Adrenal gland (tissue), 12 donors: Measurements from ENCODE around the gene SOX12. TPM values are rescaled to one million over a fixed set of nuclear protein-coding genes. Genes with fewer than 3 reads are reported as not detected.
A peak's percentile ranks its signal among the peaks of the same experiment; 100 is the strongest.

Experiments
- DNase-seq, 7 donors: peaks; one replicate each; pipeline ENCODE4 v3.0.0-alpha.2; 2019 to 2020
- H3K27ac ChIP-seq, 5 donors: fragments of 200-600 bp; sonication (generic) in 4 of 5; 1 replicate in 3 of 5; 2 replicates in 2 of 5; pipeline versions ENCODE4 v1.5.1 to v1.8.0; 2016 to 2020; ENCODE audit warnings: mild to moderate bottlenecking in 1 of 5
- H3K27me3 ChIP-seq: fragments of 200-600 bp; 2 replicates; pipeline ENCODE4 v1.8.0; 2021
- H3K36me3 ChIP-seq, 2 donors: fragments of 200-600 bp; replicated peaks in 1 of 2; 1 replicate in 1 of 2; 2 replicates in 1 of 2; pipeline versions ENCODE4 v1.5.1 to v1.8.0; 2018 to 2022
- H3K4me1 ChIP-seq, 2 donors: fragments of 200-600 bp; replicated peaks in 1 of 2; 1 replicate in 1 of 2; 2 replicates in 1 of 2; pipeline versions ENCODE4 v1.5.1 to v1.8.0; 2018 to 2021
- H3K4me3 ChIP-seq, 4 donors: fragments of 200-600 bp; sonication (generic) in 3 of 4; one replicate each; pipeline ENCODE4 v1.5.1; 2016 to 2018
- H3K9me3 ChIP-seq, 3 donors: fragments of 200-600 bp; sonication (generic) in 1 of 3; replicated peaks in 1 of 3; 1 replicate in 2 of 3; 2 replicates in 1 of 3; pipeline versions ENCODE4 v1.5.1 to v1.8.0; 2016 to 2021
- CTCF ChIP-seq, 6 experiments: fragments of 450-650 bp in 4 of 6; fragments of 200-600 bp in 2 of 6; sonication (generic) in 1 of 6; IDR thresholded peaks; 1 replicate in 5 of 6; 2 replicates in 1 of 6; pipeline versions ENCODE4 v1.5.1 to v1.8.0; 2016 to 2021; ENCODE audit warnings: antibody characterized with exemption in 6 of 6, mild to moderate bottlenecking in 2 of 6, moderate library complexity in 1 of 6
- POLR2A ChIP-seq, 2 donors: fragments of 450-650 bp; IDR thresholded peaks; one replicate each; pipeline ENCODE4 v1.6.1; 2017; ENCODE audit warnings: antibody characterized with exemption in 2 of 2, mild to moderate bottlenecking in 2 of 2, moderate library complexity in 1 of 2
- WGBS, 4 donors: extraction: QIAGEN DNeasy Blood & Tissue Kit in 2 of 4; methylation state at CpG; one replicate each; pipeline versions ENCODE4 v1.1.5 to v1.1.7; 2013 to 2017; 5-methylcytosine and 5-hydroxymethylcytosine counted together
- intact Hi-C, 2 donors: fragments of 100-400 bp; cut with DNase I; formaldehyde crosslinking; loops; one replicate each; pipeline versions ENCODE4 v1.14.1 to v1.15.0; 2022 to 2023
- polyA plus RNA-seq, 3 donors: library from polyadenylated mRNA; stranded (reverse); fragments of 200-250 nt in 2 of 3; fragments of 350-450 nt in 1 of 3; fragmentation: Illumina TruSeq in 1 of 3; extraction: RNeasy Lipid Tissue Mini Kit (QIAGEN cat#74804) in 1 of 3; gene quantifications; one replicate each; pipeline ENCODE4 v1.2.3, GENCODE V29; 2013 to 2014
- total RNA-seq, 9 donors: library from RNA; depleted of rRNA in 4 of 9; stranded (reverse); fragments of >200 nt in 4 of 9; fragments of 120-200 nt in 1 of 9; fragmentation: NEBNext Ultra II Directional in 1 of 9; extraction: Animal tissue kit (Norgen Biotek cat#: 25700) in 1 of 9; gene quantifications; one replicate each; pipeline versions ENCODE4 v1.1.0 to v1.2.4, GENCODE V29; 2013 to 2023
- donor health status: healthy with polysubstance abuse.
- donor health status: Bipolar disorder and iron deficiency.
- donor health status: DM: yes; HTN: yes; CAD: no.
- donor health status: DM: no; HTN: no; CAD: no.
- donor health status: DM: no; HTN: no; CAD: no.
- donor health status: DM: yes; HTN: yes; CAD: no.

SOX12 gene
- total and polyA plus RNA-seq, 12 donors = 2.0 to 38.8 (median 11.2) TPM

GRCh38 chr20:328027-328974 lies 2.9 kb downstream of the SOX12 start:
- peak overlapping the region in 2 of 4 donors; percentile 37 to 83 for H3K4me3 ChIP-seq
- TF ChIP-seq CTCF (IDR thresholded peaks at IDR 0.05) (no peak), POLR2A (IDR thresholded peaks at IDR 0.05) (no peak)
- intact Hi-C loops = no loop called here
- peak overlapping the region; percentile 5 to 99 (median 72) for H3K27ac ChIP-seq
- no peaks in the 10 kb centered on the region for H3K9me3 ChIP-seq
- WGBS, 4 donors = 27 to 31% (median 28%) methylated on average over 21 to 31 of the region's 31 CpGs
- H3K36me3 ChIP-seq = no peaks in the 10 kb centered on the region
- peak in 4 of 7 donors; percentile 21 to 63 (median 46) for DNase-seq
- H3K4me1 ChIP-seq = peaks cover 20 to 36% of the 10 kb centered on the region in 2 donors
- no peaks in the 10 kb centered on the region for H3K27me3 ChIP-seq

GRCh38 chr20:328975-329695 lies 3.8 kb downstream of the SOX12 start:
- no peaks in the 10 kb centered on the region for H3K9me3 ChIP-seq
- TF ChIP-seq POLR2A (IDR thresholded peaks at IDR 0.05) (no peak), CTCF (IDR thresholded peaks at IDR 0.05) (no peak)
- 48 to 74% (median 61%) methylated on average over 5 to 7 of the region's 7 CpGs for WGBS, 4 donors
- intact Hi-C loops = no loop called here
- peak overlapping the region in 4 of 5 donors; percentile 5 to 94 (median 70) for H3K27ac ChIP-seq
- no peaks in the 10 kb centered on the region for H3K36me3 ChIP-seq
- H3K27me3 ChIP-seq = no peaks in the 10 kb centered on the region
- H3K4me1 ChIP-seq = peaks cover 20 to 31% of the 10 kb centered on the region in 2 donors
- DNase-seq = peak in 2 of 7 donors; percentile 9 to 23
- no peak overlapping the region for H3K4me3 ChIP-seq

- 82 to 90% (median 86%) methylated on average over 4 of the region's 4 CpGs for WGBS, 4 donors
- Histone ChIP-seq H3K27ac (peak overlapping the region in 3 of 5 donors; percentile 7 to 94 (median 67)), H3K9me3 (no peaks in the 10 kb centered on the region), H3K36me3 (no peaks in the 10 kb centered on the region), H3K27me3 (no peaks in the 10 kb centered on the region), H3K4me3 (no peak overlapping the region), H3K4me1 (peaks cover 20 to 31% of the 10 kb centered on the region in 2 donors)
- no peak for TF ChIP-seq POLR2A (IDR thresholded peaks at IDR 0.05)
- TF ChIP-seq CTCF (IDR thresholded peaks at IDR 0.05) = no peak
- no peak for DNase-seq
- intact Hi-C loops = loop anchor here (5.0 to 10.0 kb wide), 3 partner anchors 45 to 125 kb away; no protein-coding TSS in a partner anchor
Observed at GRCh38 chr20:329851-330232, 4.5 kb downstream of the SOX12 start.
